ENCODE data around the gene CLDN4. TPM values are rescaled to one million over a fixed set of nuclear protein-coding genes. Genes with fewer than 3 reads are reported as not detected.

Gene CLDN4
- polyA plus RNA-seq, 1 donor (not counting 4 experiments of a cell fraction or from before 2014, with no cell fraction given) = 7.2 TPM

DNA sequence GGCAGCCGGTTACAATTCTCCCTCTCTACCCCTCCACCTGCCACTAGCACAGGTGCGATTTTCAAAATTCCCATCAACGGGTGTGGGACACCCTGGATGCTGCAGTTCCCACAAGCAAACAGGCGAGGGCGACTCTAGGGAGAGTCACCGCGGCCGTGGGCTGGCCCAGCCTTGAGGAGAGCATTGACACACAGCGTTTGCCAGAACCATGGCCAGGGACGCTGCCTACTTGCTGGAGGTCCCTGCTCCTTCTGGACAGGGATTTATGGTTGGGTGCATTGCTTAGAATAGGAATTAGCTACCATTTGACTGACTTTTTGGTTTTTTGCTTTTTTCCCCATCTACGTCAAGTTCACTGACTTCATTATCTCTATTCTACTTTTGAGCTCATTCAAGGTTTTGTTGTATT lies 19.0 kb upstream of the CLDN4 start:
- H2AFZ ChIP-seq (ENCODE audit: control insufficient read depth, low read length) = no peak overlapping the region
- FAIRE-seq = peak; percentile 46

DNA sequence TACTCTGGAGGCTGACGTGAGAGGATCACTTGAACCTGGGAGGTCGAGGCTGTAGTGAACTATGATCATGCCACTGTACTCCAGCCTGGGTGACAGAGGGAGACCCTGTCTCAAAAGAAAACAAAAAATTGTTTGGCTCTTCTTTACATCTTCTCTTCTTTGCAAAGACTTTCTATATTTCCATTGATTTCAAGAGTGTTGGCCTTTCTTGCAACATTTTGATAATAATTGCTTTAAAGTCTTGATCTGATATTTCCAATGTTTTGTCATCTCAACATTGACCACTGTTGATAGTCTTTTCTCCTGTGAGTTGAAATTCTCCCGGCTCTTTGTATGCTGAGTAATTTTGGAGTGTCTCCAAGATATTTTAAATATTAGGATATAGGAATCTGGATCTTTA lies 17.8 kb upstream of the CLDN4 start:
- no peak for TF ChIP-seq CTCF (optimal IDR thresholded peaks at IDR 0.05 in 1 of 3, IDR thresholded peaks at IDR 0.05 in 1 of 3, conservative IDR thresholded peaks at IDR 0.05 in 1 of 3; ENCODE audit: extremely low read depth in 1 of 3, insufficient read depth in 2 of 3, low read length in 3 of 3)
- H3K9ac ChIP-seq (ENCODE audit: control insufficient read depth, extremely low read depth, insufficient read depth, low read length) = no peak overlapping the region
- H2AFZ ChIP-seq (ENCODE audit: control insufficient read depth, low read length) = no peak overlapping the region
- H3K9me3 ChIP-seq (ENCODE audit: control insufficient read depth, low read depth, low read length) = no peaks in the 10 kb centered on the region
- H3K4me1 ChIP-seq (ENCODE audit: control insufficient read depth, extremely low read depth, insufficient read depth, low read length) = peaks cover 6% of the 10 kb centered on the region
- H4K20me1 ChIP-seq (ENCODE audit: control insufficient read depth, extremely low read depth, insufficient read depth, low read length) = no peaks in the 10 kb centered on the region
- H3K36me3 ChIP-seq (ENCODE audit: control insufficient read depth in 2 of 2, extremely low read depth in 1 of 2, insufficient read depth in 2 of 2, low read length in 2 of 2) = no peaks in the 10 kb centered on the region
- dilution Hi-C loops (cut with MboI; ENCODE audit: extremely low pct_ligation_motif_present, low sequenced_read_pairs) = no loop called here
- H3K4me3 ChIP-seq (ENCODE audit: control insufficient read depth in 2 of 3, extremely low read depth in 1 of 3, insufficient read depth in 2 of 3, low read depth in 1 of 3, low read length in 3 of 3) = no peak overlapping the region
- no peaks in the 10 kb centered on the region for H3K9me1 ChIP-seq (ENCODE audit: control insufficient read depth, extremely low read depth, insufficient read depth, low read length)
- H3K4me2 ChIP-seq (ENCODE audit: control insufficient read depth, extremely low read depth, insufficient read depth, low read depth, low read length) = no peak overlapping the region
- no peak for DNase-seq (ENCODE audit: low read depth, low spot score)
- H3K27ac ChIP-seq (ENCODE audit: control insufficient read depth, insufficient read depth, low read length) = no peak overlapping the region
- no peak for FAIRE-seq
- H3K79me2 ChIP-seq (ENCODE audit: control insufficient read depth, insufficient read depth, low read length) = no peaks in the 10 kb centered on the region
- H3K27me3 ChIP-seq (ENCODE audit: control insufficient read depth, extremely low read depth, insufficient read depth, low read length) = no peaks in the 10 kb centered on the region

More for the DNA sequence above, 19.0 kb upstream of the CLDN4 start:
- no peaks in the 10 kb centered on the region for H3K9me1 ChIP-seq (ENCODE audit: control insufficient read depth, extremely low read depth, insufficient read depth, low read length)
- no peak overlapping the region for H3K9ac ChIP-seq (ENCODE audit: control insufficient read depth, extremely low read depth, insufficient read depth, low read length)
- no peak overlapping the region for H3K4me3 ChIP-seq (ENCODE audit: control insufficient read depth in 2 of 3, extremely low read depth in 1 of 3, insufficient read depth in 2 of 3, low read depth in 1 of 3, low read length in 3 of 3)
- peak; percentile 90 to 97 (median 93) for TF ChIP-seq CTCF (optimal IDR thresholded peaks at IDR 0.05 in 1 of 3, IDR thresholded peaks at IDR 0.05 in 1 of 3, conservative IDR thresholded peaks at IDR 0.05 in 1 of 3; ENCODE audit: extremely low read depth in 1 of 3, insufficient read depth in 2 of 3, low read length in 3 of 3)
- TF ChIP-seq EZH2 (IDR thresholded peaks at IDR 0.05; ENCODE audit: low read length) = no peak
- no peak for DNase-seq (ENCODE audit: low read depth, low spot score)
- dilution Hi-C loops (cut with MboI; ENCODE audit: extremely low pct_ligation_motif_present, low sequenced_read_pairs) = no loop called here
- H3K4me1 ChIP-seq (ENCODE audit: control insufficient read depth, extremely low read depth, insufficient read depth, low read length) = peaks cover 6% of the 10 kb centered on the region
- no peak overlapping the region for H3K4me2 ChIP-seq (ENCODE audit: control insufficient read depth, extremely low read depth, insufficient read depth, low read depth, low read length)
- H4K20me1 ChIP-seq (ENCODE audit: control insufficient read depth, extremely low read depth, insufficient read depth, low read length) = no peaks in the 10 kb centered on the region
- no peaks in the 10 kb centered on the region for H3K36me3 ChIP-seq (ENCODE audit: control insufficient read depth in 2 of 2, extremely low read depth in 1 of 2, insufficient read depth in 2 of 2, low read length in 2 of 2)
- no peak overlapping the region for H3K27ac ChIP-seq (ENCODE audit: control insufficient read depth, insufficient read depth, low read length)
- H3K79me2 ChIP-seq (ENCODE audit: control insufficient read depth, insufficient read depth, low read length) = no peaks in the 10 kb centered on the region
- H3K27me3 ChIP-seq (ENCODE audit: control insufficient read depth, extremely low read depth, insufficient read depth, low read length) = no peaks in the 10 kb centered on the region
- H3K9me3 ChIP-seq (ENCODE audit: control insufficient read depth, low read depth, low read length) = no peaks in the 10 kb centered on the region
